Effector memory CD4-positive, alpha-beta T cell (primary cell): ENCODE measurements around the gene CHDH.

ENCODE experiments used
- DNase-seq, 3 donors: peaks; one replicate each; pipeline ENCODE4 v3.0.0-alpha.2; 2020
- H3K27ac ChIP-seq: 2 replicates; pipeline ENCODE4 v1.7.0; 2013; ENCODE audit warnings: mild to moderate bottlenecking, low read length, moderate library complexity; ENCODE audit not compliant: insufficient read depth, poor library complexity, severe bottlenecking
- H3K27me3 ChIP-seq: replicated peaks from 2 replicates; pipeline ENCODE4 v1.7.0; 2013; ENCODE audit warnings: mild to moderate bottlenecking, low read length; ENCODE audit not compliant: insufficient read depth, control insufficient read depth, poor library complexity, severe bottlenecking
- H3K36me3 ChIP-seq: 2 replicates; pipeline ENCODE4 v1.7.0; 2013; ENCODE audit warnings: mild to moderate bottlenecking, low read length, moderate library complexity; ENCODE audit not compliant: control insufficient read depth, insufficient read depth
- H3K4me1 ChIP-seq: 2 replicates; pipeline ENCODE4 v1.7.0; 2013; ENCODE audit warnings: low read length, mild to moderate bottlenecking; ENCODE audit not compliant: control insufficient read depth, insufficient read depth, poor library complexity, severe bottlenecking
- H3K4me3 ChIP-seq: 2 replicates; pipeline ENCODE4 v1.7.0; 2013; ENCODE audit warnings: low read length, low read depth, mild to moderate bottlenecking; ENCODE audit not compliant: insufficient read depth, poor library complexity, severe bottlenecking
- H3K9me3 ChIP-seq: 2 replicates; pipeline ENCODE4 v1.7.0; 2013; ENCODE audit warnings: mild to moderate bottlenecking, low read length, moderate library complexity; ENCODE audit not compliant: control insufficient read depth

The CHDH gene

GRCh38 chr3:53881691-53882593 lies 35.7 kb upstream of the CHDH start, which contains the start of gene ACTR8:
ACTR8 (minus strand) TSS chr3:53882152; CDS start chr3:53882101, 51 bp downstream.
- Histone ChIP-seq H3K27ac (peak within 1 kb of the TSS; percentile 77), H3K9me3 (no peaks in the 10 kb centered on the region), H3K4me1 (peaks cover 12% of the 10 kb centered on the region), H3K36me3 (peaks cover 36% of the 10 kb centered on the region), H3K27me3 (no peaks in the 10 kb centered on the region), H3K4me3 (peak within 1 kb of the TSS; percentile 81)
- DNase-seq = peak; percentile 68 to 79 (median 78)

GRCh38 chr3:53880396-53881345 lies 34.5 kb upstream of the CHDH start:
- H3K36me3 ChIP-seq = peaks cover 36% of the 10 kb centered on the region
- no peak for DNase-seq
- no peaks in the 10 kb centered on the region for H3K27me3 ChIP-seq
- peak overlapping the region; percentile 81 for H3K4me3 ChIP-seq
- H3K4me1 ChIP-seq = peaks cover 12% of the 10 kb centered on the region
- peak overlapping the region; percentile 77 for H3K27ac ChIP-seq
- no peaks in the 10 kb centered on the region for H3K9me3 ChIP-seq

GRCh38 chr3:53865732-53866499 lies 19.7 kb upstream of the CHDH start:
- DNase-seq = no peak
- Histone ChIP-seq H3K4me3 (no peak overlapping the region), H3K4me1 (no peaks in the 10 kb centered on the region), H3K9me3 (no peaks in the 10 kb centered on the region), H3K36me3 (peaks cover 59% of the 10 kb centered on the region), H3K27ac (no peak overlapping the region), H3K27me3 (no peaks in the 10 kb centered on the region)

- Histone ChIP-seq H3K4me3 (no peak overlapping the region), H3K27me3 (no peaks in the 10 kb centered on the region), H3K36me3 (peaks cover 34% of the 10 kb centered on the region), H3K9me3 (no peaks in the 10 kb centered on the region), H3K27ac (no peak overlapping the region), H3K4me1 (no peaks in the 10 kb centered on the region)
- DNase-seq = no peak
Measured at GRCh38 chr3:53863145-53863544, 16.9 kb upstream of the CHDH start.

GRCh38 chr3:53862241-53862640 lies 16.0 kb upstream of the CHDH start:
- H3K9me3 ChIP-seq = no peaks in the 10 kb centered on the region
- peaks cover 24% of the 10 kb centered on the region for H3K36me3 ChIP-seq

GRCh38 chr3:53860196-53860595 lies 14.0 kb upstream of the CHDH start:
- Histone ChIP-seq H3K27ac (no peak overlapping the region), H3K9me3 (no peaks in the 10 kb centered on the region), H3K4me1 (no peaks in the 10 kb centered on the region), H3K36me3 (peaks cover 17% of the 10 kb centered on the region), H3K4me3 (no peak overlapping the region), H3K27me3 (no peaks in the 10 kb centered on the region)
- no peak for DNase-seq

More at GRCh38 chr3:53862241-53862640, 16.0 kb upstream of the CHDH start:
- DNase-seq = no peak
- Histone ChIP-seq H3K27me3 (no peaks in the 10 kb centered on the region), H3K4me1 (no peaks in the 10 kb centered on the region), H3K4me3 (no peak overlapping the region), H3K27ac (no peak overlapping the region)

- DNase-seq = no peak
- H3K4me3 ChIP-seq = no peak overlapping the region
- peaks cover 13% of the 10 kb centered on the region for H3K36me3 ChIP-seq
- H3K4me1 ChIP-seq = no peaks in the 10 kb centered on the region
- no peaks in the 10 kb centered on the region for H3K27me3 ChIP-seq
- no peak overlapping the region for H3K27ac ChIP-seq
- H3K9me3 ChIP-seq = no peaks in the 10 kb centered on the region
Measured at GRCh38 chr3:53859178-53859577, 13.0 kb upstream of the CHDH start.

- DNase-seq = no peak
- no peak overlapping the region for H3K27ac ChIP-seq
Measured at GRCh38 chr3:53858096-53858741, 12.0 kb upstream of the CHDH start.

GRCh38 chr3:53856964-53857363 lies 10.7 kb upstream of the CHDH start:
- Histone ChIP-seq H3K4me1 (no peaks in the 10 kb centered on the region), H3K9me3 (no peaks in the 10 kb centered on the region), H3K27me3 (no peaks in the 10 kb centered on the region), H3K4me3 (no peak overlapping the region), H3K36me3 (peaks cover 5% of the 10 kb centered on the region), H3K27ac (no peak overlapping the region)
- no peak for DNase-seq

More at GRCh38 chr3:53858096-53858741, 12.0 kb upstream of the CHDH start:
- Histone ChIP-seq H3K9me3 (no peaks in the 10 kb centered on the region), H3K4me1 (no peaks in the 10 kb centered on the region), H3K4me3 (no peak overlapping the region), H3K36me3 (peaks cover 7% of the 10 kb centered on the region), H3K27me3 (no peaks in the 10 kb centered on the region)
